ENCODE data around the gene SLCO6A1. TPM values are rescaled to one million over a fixed set of nuclear protein-coding genes. Genes with fewer than 3 reads are reported as not detected.
"Not testable (repeated sequence)": the region's sequence is repeated elsewhere in the genome, so short reads cannot be mapped to it uniquely, and the experiment has no call there.

SLCO6A1 gene, protein sequence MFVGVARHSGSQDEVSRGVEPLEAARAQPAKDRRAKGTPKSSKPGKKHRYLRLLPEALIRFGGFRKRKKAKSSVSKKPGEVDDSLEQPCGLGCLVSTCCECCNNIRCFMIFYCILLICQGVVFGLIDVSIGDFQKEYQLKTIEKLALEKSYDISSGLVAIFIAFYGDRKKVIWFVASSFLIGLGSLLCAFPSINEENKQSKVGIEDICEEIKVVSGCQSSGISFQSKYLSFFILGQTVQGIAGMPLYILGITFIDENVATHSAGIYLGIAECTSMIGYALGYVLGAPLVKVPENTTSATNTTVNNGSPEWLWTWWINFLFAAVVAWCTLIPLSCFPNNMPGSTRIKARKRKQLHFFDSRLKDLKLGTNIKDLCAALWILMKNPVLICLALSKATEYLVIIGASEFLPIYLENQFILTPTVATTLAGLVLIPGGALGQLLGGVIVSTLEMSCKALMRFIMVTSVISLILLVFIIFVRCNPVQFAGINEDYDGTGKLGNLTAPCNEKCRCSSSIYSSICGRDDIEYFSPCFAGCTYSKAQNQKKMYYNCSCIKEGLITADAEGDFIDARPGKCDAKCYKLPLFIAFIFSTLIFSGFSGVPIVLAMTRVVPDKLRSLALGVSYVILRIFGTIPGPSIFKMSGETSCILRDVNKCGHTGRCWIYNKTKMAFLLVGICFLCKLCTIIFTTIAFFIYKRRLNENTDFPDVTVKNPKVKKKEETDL
- total RNA-seq = not detected

DNA sequence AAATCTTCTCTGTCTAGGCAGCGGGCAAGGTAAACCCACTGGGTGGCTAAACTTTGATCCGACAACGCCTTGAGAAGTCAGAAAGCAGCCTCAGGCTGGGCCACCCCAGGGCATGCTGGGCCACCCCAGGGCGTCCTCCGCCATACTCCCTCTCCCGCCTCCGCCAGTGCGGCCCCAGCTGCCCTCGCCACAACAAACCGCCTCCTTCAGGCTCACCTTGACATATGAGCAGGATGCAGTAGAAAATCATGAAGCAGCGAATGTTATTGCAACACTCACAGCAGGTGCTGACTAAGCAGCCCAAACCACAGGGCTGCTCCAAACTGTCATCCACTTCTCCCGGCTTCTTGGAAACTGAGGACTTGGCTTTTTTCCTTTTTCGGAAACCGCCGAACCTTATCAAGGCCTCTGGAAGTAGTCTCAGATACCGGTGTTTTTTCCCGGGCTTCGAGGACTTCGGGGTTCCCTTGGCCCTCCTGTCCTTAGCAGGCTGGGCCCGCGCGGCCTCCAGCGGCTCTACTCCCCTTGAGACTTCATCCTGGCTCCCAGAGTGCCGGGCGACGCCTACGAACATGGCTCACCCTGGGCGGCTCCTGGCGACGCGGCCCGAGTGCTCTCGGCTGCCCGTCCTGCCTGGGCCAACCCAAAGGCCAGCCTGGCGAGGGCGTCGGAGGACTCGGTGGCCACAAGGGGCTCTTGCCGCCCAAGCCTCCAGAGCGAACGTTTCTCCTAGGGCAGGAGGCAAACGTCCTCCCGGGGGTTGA, at the start of gene SLCO6A1:
SLCO6A1 (minus strand) TSS at position 731 of the 764 bp plus-strand sequence; CDS start at position 574, 157 bp downstream.
- ATAC-seq = no peak

DNA sequence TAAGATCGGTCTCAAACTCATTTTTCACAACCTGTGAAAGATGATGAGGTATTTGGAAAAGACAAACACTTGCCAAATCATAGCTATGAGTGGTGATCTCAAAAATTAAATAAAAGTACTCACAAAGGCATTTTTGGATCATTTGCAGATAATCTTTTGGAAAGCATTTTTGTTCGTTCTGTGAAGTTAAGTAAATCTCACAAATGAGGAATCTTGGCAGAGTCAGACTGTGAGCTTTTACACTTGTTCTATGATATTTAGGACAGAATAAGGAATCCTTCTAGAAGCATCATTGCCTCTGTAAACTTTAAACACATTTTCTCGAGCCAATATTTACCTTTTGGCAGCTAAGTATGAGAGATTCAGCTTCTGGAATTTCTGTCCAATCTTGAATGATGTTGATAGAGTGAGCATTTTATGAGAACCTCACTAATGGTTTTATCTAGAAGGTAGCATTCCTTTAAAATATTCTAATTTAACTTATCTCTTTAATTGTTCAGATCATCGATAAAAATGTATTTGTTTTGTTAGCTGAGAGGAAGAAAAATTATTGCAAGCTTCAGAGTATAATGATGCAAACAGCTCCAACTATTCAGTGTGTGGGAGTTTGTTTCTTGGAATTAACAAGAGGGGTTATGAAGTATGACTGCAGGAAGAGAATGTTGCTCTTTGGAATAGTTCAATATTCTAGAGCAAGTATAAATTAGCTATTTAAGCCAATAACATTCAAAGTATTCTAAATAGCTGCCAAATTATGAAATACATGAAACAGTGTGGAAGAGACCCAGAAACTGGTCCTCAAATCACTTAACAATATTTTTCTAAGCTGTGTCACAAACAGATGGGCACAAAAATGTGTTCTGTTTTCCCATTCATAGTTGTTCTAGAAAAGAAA, 48.6 kb upstream of the SLCO6A1 start:
- ATAC-seq = no peak

DNA sequence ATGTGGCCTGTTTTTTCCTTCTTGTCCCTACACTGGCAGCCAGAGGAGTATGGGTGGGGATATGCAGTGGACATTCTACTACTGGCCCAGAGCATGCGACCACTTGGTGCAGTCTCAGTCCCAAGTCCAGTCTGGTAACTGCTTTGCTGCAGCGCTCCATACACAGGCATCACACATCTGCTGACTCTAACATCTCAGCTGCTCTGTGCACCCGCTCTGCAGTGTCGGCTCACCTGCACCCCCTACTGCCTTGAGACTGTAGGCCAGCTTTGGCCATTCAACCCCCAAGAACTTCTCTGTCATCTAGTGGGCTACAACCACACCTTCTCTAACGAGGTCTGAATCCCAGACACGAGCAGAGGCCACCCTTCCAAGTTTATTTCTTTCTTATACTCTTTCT, 46.4 kb upstream of the SLCO6A1 start:
- ATAC-seq = no peak

DNA sequence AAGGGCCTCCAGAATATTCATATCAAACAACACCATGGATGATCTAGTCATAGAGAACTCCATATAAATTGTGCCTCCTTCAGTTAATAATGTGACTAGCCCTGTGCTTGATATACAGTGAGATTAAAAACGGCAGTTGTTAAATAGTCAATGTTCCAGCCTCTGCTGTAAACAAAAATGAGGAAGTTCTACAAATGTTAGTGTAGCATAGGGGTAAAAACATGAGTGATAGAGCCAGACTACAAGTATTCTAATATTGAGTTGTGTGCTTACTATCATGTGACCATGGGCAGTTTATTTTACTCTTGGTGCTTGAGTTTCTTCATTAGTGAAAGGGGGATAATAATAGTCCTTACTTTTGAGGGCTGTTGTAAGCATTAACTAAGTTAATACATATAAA, 43.3 kb upstream of the SLCO6A1 start:
- ATAC-seq = no peak

DNA sequence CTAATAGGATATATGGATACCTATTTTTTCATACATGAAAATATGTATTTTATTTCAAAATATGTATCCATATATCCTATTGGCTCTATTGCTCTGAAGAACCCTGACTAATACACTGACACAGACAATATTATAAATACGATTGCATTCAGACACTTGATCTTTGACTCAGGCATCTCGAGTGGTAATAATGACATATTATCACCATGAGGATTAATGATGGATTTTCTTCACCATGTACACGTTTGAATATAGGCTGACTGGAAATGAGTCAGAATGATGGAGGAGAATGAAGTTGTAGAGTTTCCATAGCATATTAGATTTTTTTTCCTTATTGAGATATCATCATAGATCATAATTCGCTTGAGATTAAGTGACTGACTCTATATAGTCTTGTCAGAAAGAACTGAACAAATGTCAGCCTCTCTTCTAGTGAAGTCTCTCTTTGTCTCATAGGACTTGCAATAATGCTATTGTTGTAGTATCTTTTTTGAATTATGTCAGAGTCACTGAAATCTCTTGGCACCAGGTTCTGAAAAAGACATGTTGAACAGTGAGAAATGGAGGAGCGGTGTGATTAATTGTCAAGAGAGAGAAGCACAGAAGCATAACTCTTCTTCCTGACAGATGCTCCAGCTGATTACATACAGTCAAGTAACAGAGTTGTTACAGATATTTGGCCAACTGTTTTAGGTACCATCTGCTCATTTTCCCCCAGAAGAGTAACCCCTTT, 41.4 kb upstream of the SLCO6A1 start:
- ATAC-seq = no peak

DNA sequence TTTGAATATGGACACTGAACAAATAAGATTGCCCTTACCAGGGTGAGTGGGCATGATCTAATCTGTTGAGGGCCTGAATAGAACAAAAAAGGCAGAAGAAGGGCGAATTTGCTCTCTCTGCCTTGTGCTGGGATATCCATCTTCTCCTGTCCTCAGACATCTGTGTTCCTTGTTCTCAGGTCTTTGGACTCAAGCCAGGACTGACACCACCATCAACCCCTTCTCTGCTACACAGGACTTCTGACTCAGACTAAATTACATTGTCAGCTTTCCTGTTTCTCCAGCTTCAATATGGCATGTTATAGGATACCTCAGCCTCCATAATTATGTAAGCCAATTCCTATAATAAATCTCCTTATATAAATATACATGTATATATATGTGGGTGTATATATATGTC, 40.8 kb upstream of the SLCO6A1 start:
- ATAC-seq = no peak

DNA sequence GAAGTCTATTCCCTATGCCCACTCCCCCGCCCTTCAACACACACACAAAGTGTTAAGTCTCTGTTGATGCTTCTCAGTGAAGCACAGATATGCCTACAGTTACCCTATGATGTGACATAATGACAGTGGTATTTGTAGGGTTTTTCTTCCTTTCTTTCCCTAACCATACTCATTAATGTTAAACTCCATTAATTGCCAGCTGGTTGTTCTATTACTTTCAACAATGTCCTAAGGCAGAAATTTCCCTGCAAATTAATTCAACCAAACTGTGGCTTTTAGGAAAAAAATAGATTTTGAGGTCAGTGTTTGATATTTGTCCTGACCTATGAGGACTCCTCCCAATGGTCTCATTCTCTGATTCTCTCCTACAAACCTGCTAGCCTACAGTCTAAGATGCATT, 38.2 kb upstream of the SLCO6A1 start:
- ATAC-seq = no peak

DNA sequence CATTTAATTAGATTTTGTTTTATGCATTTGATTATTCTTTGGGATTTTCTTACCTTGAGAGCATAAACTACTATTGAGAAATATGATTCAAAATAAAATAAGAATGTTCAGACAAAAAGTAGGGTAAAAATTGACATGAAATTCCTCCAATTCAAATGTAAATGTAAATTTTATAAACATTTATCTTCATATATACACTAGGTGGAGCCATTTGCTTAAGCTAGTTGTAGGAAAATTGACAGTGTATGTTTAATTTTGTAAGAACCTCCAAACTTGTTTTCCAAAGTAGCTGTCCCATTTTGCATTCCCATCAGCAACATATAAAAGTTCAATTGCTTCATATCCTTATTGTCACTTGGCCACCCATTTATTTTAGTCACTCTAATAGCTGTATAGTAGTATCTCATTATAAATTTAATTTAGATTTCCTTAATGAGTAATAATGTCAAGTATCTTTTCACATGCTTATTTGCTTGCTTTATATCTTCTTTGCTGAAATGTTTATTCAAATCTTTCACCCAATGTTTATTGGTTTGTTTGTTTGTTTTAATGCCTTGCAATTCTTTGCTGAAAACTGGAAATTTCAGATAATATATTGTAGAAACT, 37.6 kb upstream of the SLCO6A1 start:
- ATAC-seq = no peak

DNA sequence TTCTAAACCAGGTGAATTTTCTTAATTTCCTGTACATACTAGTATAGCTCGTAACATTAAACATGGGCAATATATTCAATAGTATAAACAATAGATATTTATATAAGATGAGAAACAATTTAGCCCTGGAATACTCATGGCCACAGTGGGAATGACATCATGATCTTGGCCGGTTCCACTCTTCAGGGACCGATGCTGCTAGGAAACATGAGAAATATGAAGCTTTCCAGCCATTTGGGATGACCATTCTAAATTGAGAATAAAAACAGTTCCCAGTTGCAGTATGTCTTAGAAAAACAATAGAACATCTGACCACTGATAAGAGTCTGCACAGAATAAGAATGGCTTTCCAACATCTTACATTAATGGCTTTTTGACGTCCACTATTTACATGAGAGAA, 33.3 kb upstream of the SLCO6A1 start:
- no peak for ATAC-seq

DNA sequence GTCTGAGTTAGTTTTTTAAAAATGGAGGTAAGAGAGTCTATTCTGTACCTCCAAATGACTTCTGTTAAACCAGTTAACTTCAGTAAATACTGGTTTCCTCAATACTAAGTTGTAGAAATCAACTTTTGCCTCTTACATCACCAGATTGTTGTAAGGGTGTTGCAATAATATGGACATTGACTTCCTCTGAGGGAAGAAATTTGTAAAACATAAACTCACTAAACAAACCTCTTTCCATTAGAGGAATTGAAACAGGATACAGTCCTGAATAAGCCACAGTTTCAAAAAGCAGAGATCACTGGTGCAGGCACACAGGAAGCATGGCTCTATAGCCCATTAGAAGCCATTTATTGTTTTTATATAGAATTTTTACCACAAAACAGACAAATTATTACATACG, 32.7 kb upstream of the SLCO6A1 start:
- ATAC-seq = no peak

DNA sequence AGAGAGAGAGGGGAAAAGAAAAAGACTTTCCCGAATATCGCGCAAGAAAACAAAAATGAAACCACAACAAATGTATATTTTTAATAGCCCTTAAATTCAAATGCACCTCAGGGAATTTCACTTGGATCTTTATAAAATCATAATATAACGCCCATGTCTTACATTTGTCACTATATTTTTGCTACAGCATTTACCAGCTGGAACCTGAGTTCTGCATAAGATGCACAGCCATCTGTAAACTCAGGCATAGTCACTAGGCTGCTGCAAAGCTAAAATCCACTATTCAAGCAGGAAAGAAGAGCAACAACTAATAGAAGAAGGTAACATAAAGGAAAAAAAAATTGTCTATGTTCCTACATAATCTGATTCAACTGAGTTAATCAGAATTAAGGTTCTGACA, 30.6 kb upstream of the SLCO6A1 start:
- ATAC-seq = no peak

DNA sequence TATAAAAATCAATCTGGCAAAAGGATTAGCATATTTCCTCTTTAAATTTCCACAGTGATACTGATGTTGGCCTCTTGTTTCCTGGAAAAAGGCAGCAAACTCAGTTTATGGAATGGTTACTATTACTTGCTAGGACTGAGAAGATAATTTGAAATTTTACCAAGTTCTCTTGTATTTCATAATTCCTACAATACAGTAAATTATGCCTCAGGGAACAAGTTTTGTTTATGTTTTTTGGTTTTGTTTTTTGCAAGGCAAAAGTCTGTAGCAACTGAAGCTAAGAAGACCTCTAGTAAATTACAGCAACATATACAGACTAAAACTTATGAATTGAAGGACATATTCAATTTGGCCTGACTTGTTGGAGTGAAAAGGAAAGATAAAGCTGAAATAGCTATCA, 30.2 kb upstream of the SLCO6A1 start:
- no peak for ATAC-seq

DNA sequence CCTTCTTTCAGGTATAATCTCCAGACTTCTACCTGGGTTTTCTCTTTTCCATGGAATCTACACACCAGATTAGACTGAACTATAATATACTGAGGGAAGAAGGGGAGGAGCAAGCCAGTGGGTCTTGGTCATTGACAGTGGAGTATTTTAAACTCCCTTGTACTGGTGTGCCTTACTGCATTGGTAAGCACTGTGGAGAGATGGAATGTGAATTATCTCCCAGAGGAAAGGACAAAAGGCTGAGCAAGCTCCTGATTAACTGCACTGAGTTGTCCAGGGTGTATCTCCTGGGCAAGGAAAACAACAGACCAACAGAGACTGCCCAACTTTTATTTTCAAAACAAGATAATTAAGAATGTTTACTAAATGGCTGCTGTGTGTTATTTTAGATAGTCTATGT, 29.8 kb upstream of the SLCO6A1 start:
- no peak for ATAC-seq

DNA sequence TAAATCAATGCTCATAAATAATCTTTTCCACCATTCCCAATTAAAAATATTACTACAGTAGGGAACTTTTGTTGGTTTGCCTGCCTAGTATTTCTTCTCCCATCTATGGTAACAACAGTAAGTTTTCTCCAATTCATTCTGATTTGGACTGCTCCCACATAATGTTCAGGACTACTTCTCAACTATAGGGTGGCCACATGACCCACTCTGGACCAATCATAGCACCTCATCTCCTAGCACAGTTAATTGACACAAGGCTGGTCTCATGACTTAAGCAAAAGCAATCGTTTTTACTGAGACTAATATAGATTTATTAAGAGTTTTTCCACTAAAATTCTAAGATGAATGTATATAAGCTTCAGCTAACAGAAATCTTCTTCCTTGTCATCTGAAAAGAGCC, 28.7 kb upstream of the SLCO6A1 start:
- no peak for ATAC-seq

DNA sequence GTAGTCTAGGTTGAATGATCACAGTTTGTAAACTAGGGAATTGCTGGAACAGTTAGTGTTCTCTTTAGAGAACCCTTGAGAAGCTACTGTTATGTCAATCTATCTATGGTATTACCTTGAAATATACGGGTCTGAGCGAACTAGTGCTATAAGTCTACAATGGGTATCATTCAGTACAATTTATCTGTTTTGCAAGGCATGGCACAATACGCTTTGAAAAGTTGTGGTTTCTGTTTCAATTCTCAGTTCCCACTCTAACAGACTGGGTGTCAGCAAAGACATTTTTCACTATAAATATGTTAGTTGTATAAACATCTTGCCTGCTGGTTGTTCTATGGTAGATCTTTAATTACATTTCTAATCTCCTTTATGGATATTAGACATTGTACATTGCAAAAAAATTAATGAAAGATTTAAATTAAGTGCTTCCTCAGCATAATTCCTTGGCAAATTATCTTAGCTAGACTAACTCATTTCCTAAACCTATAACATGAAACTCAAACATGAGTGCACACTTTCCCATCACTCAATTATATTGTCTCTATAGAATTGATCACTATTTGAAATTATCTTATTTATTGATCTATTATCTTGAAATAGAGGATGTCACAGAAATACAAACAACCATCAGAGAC, 24.9 kb upstream of the SLCO6A1 start:
- no peak for ATAC-seq

DNA sequence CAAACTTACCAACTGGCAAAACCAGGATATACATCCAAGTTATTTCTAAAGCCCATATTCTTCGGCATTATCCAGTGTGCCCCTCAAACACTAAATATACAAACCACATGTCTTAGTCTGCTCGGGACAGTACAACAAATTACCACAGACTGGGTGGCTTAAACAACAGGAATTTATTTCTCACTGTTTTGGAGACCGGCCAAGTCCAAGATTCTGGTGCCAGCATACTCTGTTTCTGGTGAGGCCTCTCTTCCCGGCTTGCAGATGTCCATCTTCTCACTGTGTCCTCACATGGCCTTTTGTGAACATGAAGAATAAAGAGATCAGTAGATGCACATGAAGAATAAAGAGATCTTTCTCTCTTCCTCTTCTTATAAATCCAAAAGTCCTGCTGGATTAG, 12.9 kb upstream of the SLCO6A1 start:
- ATAC-seq = no peak

DNA sequence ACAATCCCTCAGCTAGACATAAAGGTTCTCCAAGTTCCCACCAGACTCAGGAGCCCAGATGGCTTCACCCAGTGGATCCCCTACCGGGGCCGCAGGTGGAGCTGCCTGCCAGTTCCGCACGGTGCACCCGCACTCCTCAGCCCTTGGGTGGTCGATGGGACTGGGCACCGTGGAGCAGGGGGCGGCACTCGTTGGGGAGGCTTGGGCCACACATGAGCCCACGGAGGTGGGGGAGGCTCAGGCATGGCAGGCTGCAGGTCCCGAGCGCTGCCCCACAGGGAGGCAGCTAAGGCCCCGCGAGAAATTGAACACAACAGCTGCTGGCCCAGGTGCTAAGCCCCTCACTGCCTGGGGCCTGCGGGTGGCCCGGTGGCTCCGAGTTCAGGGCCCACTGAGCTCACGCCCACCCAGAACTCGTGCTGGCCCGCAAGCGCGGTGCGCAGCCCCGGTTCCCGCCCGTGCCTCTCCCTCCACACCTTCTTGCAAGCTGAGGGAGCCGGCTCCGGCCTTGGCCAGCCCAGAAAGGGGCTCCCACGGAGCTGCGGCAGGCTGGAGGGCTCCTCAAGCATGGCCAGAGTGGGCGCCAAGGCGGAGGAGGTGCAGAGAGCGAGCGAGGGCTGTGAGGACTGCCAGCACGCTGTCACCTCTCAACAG, 7.4 kb downstream of the SLCO6A1 start:
- not testable (repeated sequence) for ATAC-seq

DNA sequence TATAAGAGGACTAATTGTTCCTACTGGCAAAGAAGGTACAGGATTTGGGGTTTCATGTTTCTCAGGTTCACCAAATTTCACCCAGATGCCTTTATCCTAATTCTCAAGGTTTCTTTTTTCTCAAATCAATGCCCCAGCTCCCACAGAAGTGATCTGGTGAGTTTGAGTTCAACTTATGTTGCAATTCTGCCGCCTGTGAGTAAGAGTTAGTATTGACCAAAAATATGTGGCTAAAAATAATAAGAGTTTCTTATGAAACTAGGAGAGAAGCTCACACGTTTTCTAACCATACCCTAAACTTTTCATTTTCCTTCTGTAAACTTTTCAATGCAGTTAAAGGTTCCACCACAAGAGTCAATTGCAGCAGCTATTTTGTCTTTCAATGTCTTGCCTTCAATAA, 15.1 kb downstream of the SLCO6A1 start:
- no peak for ATAC-seq

DNA sequence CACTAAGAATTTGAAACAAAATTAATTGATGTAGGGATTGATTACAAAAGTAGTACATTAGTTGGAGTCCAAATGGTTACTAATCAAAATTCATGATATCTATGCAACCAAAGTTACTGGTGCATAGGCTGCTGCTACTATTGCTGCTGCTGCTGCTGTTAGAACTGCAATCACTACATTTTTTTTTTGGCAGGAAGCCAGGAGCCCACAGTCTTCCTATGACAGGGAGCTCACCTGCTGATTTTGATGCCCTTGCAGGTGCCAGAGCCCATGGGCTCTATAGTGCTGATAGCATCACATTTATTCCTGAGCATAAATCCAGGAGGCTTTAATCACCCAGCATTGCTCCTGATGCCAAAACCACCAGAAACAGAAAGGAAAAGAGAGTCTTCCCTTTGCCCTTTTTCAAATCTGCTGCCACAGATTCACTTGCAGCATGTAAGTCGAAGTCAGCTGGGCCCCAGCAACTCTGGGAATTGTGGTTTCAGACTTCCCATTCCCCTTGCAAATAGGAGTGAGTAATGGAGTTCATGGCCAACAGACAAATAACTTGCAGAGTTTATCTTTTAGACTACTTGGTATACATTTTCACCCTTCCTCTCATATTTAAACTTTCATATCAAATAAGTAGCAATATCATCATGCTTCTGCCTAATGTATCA, 17.6 kb downstream of the SLCO6A1 start:
- no peak for ATAC-seq

DNA sequence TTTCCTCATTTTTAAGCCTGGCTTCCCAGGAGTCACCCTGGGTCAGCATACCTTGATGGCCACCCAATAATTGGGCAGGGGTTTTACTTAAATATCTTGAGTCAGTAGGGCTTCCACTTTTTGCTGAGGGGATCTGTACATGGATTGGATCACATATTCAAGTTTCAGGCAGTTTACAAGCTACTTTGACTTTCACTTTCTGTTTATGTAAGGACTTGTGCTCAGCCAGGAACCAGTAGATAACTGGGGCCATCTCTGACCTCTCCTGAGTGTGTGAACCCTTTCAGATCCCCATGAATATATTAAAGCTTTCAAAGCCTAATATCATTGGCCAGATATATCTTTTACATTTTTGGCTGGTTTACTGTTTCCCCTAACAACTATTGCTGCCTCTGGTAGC, 45.1 kb downstream of the SLCO6A1 start:
- no peak for ATAC-seq
